Measurements from ENCODE around the gene GPR155. TPM values are rescaled to one million over a fixed set of nuclear protein-coding genes. Genes with fewer than 3 reads are reported as not detected.

Gene GPR155
- total and polyA plus RNA-seq, 2 experiments from 2014 or later, result 1.2 to 1.3 TPM

GRCh38 chr2:174493549-174494331, 6.9 kb upstream of the GPR155 start:
- Mint-ChIP-seq H3K4me1 (peaks cover 10% of the 10 kb centered on the region), H3K27me3 (ENCODE audit: insufficient read depth, low read depth, poor library complexity) (peaks cover 5% of the 10 kb centered on the region), H3K4me3 (no peak overlapping the region), H3K9me3 (no peaks in the 10 kb centered on the region), H3K36me3 (ENCODE audit: low read depth) (no peaks in the 10 kb centered on the region), H3K27ac (no peak overlapping the region)
- no peak for DNase-seq (ENCODE audit: low spot score)
- H3K79me2 ChIP-seq (replicated peaks; ENCODE audit: insufficient read depth), result no peaks in the 10 kb centered on the region
- H3K9me2 ChIP-seq (ENCODE audit: insufficient read depth), result 0 out of 2 replicates have a peak, but pooled peaks cover 6% of the 10 kb centered on the region
- H3K4me2 ChIP-seq, result no peak overlapping the region
- no peak overlapping the region for H3K27ac ChIP-seq (ENCODE audit: low read depth)
- no peak for TF ChIP-seq EZH2phosphoT487 (IDR thresholded peaks at IDR 0.05; ENCODE audit: unreplicated experiment)
- no peak for TF ChIP-seq REST (IDR thresholded peaks at IDR 0.05; ENCODE audit: unreplicated experiment)
- no peak for TF ChIP-seq ETS1 (IDR thresholded peaks at IDR 0.05)
- no peak for TF ChIP-seq CREB1 (CRISPR knock-in tag; IDR thresholded peaks at IDR 0.05; ENCODE audit: low read depth)
- no peak for TF ChIP-seq ZNF462 (CRISPR knock-in tag; IDR thresholded peaks at IDR 0.05)
- TF ChIP-seq POLR2AphosphoS5 (IDR thresholded peaks at IDR 0.05; ENCODE audit: low read depth), result no peak
- TF ChIP-seq NANOG (IDR thresholded peaks at IDR 0.05; ENCODE audit: borderline replicate concordance), result no peak
- no peaks in the 10 kb centered on the region for H3K36me3 ChIP-seq (ENCODE audit: insufficient read depth)
- peaks cover 4% of the 10 kb centered on the region; the same call in 1 of the 2 replicates for H3K4me1 ChIP-seq (ENCODE audit: insufficient read depth)
- no peak overlapping the region for H3K4me3 ChIP-seq
- H3F3A ChIP-seq (replicated peaks; ENCODE audit: low read depth), result no peaks in the 10 kb centered on the region
- no peak for ATAC-seq
- H2AFZ ChIP-seq, result 0 out of 2 replicates have a peak overlapping the region, but pooled peaks have one; percentile 2
- H3K27me3 ChIP-seq (ENCODE audit: insufficient read depth), result no peaks in the 10 kb centered on the region
- no peaks in the 10 kb centered on the region for H4K20me1 ChIP-seq (replicated peaks; ENCODE audit: insufficient read depth)
